Tibial nerve (tissue), 3 donors: ENCODE data around the gene ERFL.

Experiments used
- CTCF ChIP-seq, 5 experiments: fragments of 200-600 bp in 3 of 5; fragments of 450-650 bp in 2 of 5; sonication (generic) in 3 of 5; IDR thresholded peaks; one replicate each; pipeline ENCODE4 v1.5.1; 2016 to 2019; ENCODE audit warnings: antibody characterized with exemption in 5 of 5, mild to moderate bottlenecking in 3 of 5, moderate library complexity in 2 of 5
- POLR2A ChIP-seq, 2 donors: fragments of 450-650 bp; IDR thresholded peaks; one replicate each; pipeline ENCODE4 v1.6.1; 2017; ENCODE audit warnings: antibody characterized with exemption in 2 of 2, mild to moderate bottlenecking in 2 of 2, moderate library complexity in 2 of 2

GRCh38 chr19:41940731-41941409, 12.6 kb upstream of the ERFL start:
- TF ChIP-seq POLR2A (IDR thresholded peaks at IDR 0.05) (no peak), CTCF (IDR thresholded peaks at IDR 0.05) (no peak)
